GM21360 (cell line): Measurements from ENCODE around the gene KIAA1671.
"Not testable (repeated sequence)": the region's sequence is repeated elsewhere in the genome, so short reads cannot be mapped to it uniquely, and the experiment has no call there.

ENCODE experiments used
- ATAC-seq: cut with Tn5 transposase; IDR thresholded peaks from one replicate; pipeline ENCODE4 v1.9.1; 2021; ENCODE audit warnings: mild to moderate bottlenecking, moderate library complexity; ENCODE audit not compliant: unreplicated experiment

KIAA1671 gene

GRCh38 chr22:25183949-25184619, 231.6 kb downstream of the KIAA1671 start:
- ATAC-seq = no peak

- no peak for ATAC-seq
Observed at GRCh38 chr22:25186140-25186539, 233.6 kb downstream of the KIAA1671 start.

- no peak for ATAC-seq
Observed at GRCh38 chr22:25187469-25187868, 235.0 kb downstream of the KIAA1671 start.

GRCh38 chr22:25192406-25192805, 239.9 kb downstream of the KIAA1671 start:
- ATAC-seq = no peak

GRCh38 chr22:25193130-25193529, 240.6 kb downstream of the KIAA1671 start:
- no peak for ATAC-seq

- ATAC-seq = no peak
Observed at GRCh38 chr22:25193548-25193947, 241.0 kb downstream of the KIAA1671 start.

- no peak for ATAC-seq
Observed at GRCh38 chr22:25196326-25196725, 243.8 kb downstream of the KIAA1671 start.

GRCh38 chr22:25197340-25197739, 244.8 kb downstream of the KIAA1671 start:
- no peak for ATAC-seq

- no peak for ATAC-seq
Observed at GRCh38 chr22:25199731-25200520, 247.4 kb downstream of the KIAA1671 start, which contains the start of gene CRYBB3. TSS of gene CRYBB3 (plus strand) at chr22:25199858. CDS start at chr22:25201397, 1,539 bp downstream.

GRCh38 chr22:25200967-25201366, 248.5 kb downstream of the KIAA1671 start:
- no peak for ATAC-seq

- no peak for ATAC-seq
Observed at GRCh38 chr22:25201557-25202273, 249.2 kb downstream of the KIAA1671 start.

GRCh38 chr22:25202290-25202921, 249.9 kb downstream of the KIAA1671 start:
- no peak for ATAC-seq

- ATAC-seq = no peak
Observed at GRCh38 chr22:25203082-25203481, 250.6 kb downstream of the KIAA1671 start.

GRCh38 chr22:25204547-25204946, 252.0 kb downstream of the KIAA1671 start:
- not testable (repeated sequence) for ATAC-seq

- ATAC-seq = no peak
Observed at GRCh38 chr22:25205847-25206246, 253.3 kb downstream of the KIAA1671 start.

- no peak for ATAC-seq
Observed at GRCh38 chr22:25206998-25207397, 254.5 kb downstream of the KIAA1671 start.

- no peak for ATAC-seq
Observed at GRCh38 chr22:25207553-25208157, 255.1 kb downstream of the KIAA1671 start.

GRCh38 chr22:25208328-25208727, 255.8 kb downstream of the KIAA1671 start:
- ATAC-seq = no peak

GRCh38 chr22:25208743-25209505, 256.4 kb downstream of the KIAA1671 start:
- no peak for ATAC-seq

- no peak for ATAC-seq
Observed at GRCh38 chr22:25210793-25211192, 258.3 kb downstream of the KIAA1671 start.
